NCI-H1436 (cell line): Measurements from ENCODE around the gene RPL36A.

Experiments
- DNase-seq: peaks from one replicate; lab custom pipeline; 2025; lab: John Stamatoyannopoulos, UW

RPL36A gene

DNA sequence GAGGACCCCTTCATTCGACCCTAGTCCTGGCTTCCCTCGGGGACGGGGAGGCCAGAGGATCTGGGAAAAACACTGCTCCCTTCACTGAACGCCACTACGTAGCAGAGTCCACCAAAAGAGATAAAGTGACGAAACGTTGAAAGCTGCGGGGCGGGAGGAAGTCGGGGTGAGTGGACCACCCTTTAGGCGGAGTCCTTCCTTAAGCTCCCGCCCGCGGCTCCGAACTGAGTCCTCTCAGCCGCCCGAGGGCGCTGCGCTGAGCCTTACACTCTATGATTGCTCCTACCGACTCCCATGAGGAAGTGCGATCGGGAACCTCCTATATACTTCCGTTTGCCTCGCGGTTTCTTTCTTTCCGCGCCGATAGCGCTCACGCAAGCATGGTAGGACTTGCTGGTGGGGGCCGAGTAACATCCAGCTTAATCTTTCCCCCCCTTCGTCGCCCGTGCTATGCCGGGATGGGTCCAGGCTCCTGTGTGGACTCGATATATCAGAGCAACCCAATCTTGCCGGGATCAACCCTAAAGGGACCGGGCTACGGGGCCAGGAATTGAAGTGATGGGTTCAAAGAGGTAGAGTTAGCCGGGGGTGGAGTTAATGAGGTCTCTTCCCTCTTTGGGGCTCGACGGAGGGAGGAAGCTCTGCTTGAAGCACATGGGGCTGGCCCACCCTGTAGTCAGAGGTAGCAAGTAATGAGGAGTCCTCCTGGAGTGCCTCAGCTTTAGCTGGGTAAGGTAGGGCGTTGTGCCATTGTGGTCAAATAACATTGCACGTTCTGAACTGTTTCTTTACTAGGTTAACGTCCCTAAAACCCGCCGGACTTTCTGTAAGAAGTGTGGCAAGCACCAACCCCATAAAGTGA is at the start of gene RPL36A:
RPL36A (plus strand) TSS at position 348 of the 862 bp plus-strand sequence; CDS start at position 381, 33 bp downstream.
- peak; percentile 95 for DNase-seq

DNA sequence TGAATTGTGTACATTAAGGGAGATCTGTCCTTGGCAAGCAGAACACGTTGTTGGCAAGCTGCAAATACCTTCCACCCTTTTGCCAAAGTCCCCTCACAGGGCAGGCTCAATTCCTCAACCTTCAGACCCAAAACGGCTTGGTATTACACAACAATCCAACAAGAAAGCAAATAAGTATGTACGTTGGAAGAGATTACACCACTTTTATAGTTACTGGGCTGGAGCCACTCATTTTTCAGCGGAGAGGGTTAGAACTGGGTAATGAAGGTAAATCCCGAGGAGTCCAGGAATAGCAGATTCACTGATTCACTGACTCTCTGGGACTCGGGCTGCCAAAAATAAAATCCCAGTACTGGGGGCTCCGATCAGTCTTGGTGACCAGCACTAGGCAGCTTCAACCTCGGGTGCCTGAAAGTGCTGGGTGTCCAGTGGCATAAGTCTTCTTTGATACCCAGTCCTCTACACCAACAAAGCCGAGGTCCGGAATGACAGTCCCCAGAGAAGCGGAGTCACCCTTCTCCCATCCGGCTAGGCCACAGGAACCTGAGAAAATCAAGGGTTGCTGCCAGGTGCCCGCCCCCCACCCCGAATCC is 42.9 kb upstream of the RPL36A start:
- DNase-seq = no peak

DNA sequence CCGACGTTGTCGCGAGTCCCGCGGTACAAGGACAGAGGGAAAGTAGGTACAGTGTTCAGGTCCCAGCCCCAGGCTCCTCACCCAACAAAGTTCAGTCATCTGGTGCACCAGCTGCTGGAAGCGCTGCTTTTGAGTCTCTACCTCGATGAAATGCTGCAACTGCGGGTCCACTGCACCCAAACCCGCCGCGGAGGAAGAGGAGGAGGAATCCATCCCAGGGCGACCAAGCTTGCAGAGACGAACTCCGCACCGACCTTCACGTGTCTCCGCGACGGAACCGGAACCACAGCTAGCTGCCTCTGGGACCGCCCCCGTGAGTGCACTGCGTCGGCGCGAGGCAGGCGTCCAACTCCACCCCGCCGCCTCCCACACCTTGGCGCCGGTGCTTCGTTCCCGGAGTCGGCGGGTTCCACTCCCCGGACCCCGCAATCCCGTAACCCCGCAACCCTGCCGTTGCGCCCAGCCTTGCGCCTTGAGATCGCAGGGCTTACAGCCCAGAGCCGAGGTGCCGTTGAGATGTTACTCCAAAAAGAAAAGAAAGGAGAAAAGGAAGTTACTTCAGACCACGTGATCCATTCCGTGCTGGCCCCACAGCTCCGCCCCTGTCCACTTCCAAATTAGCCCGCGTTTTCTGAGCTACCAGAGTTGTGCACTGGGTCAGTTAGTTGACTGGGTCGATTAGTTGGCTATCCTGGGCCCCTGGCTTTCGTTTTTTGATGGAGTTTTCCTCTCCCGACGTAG is 42.2 kb upstream of the RPL36A start, which contains the start of gene TIMM8A:
TIMM8A (minus strand) TSS at position 291 of the 741 bp plus-strand sequence; CDS start at position 213, 78 bp downstream.
- DNase-seq = peak; percentile 70

GRCh38 chrX:101349193-101349562 is 41.6 kb upstream of the RPL36A start:
- DNase-seq = no peak

GRCh38 chrX:101357166-101357795 is 33.5 kb upstream of the RPL36A start:
- DNase-seq = no peak

DNA sequence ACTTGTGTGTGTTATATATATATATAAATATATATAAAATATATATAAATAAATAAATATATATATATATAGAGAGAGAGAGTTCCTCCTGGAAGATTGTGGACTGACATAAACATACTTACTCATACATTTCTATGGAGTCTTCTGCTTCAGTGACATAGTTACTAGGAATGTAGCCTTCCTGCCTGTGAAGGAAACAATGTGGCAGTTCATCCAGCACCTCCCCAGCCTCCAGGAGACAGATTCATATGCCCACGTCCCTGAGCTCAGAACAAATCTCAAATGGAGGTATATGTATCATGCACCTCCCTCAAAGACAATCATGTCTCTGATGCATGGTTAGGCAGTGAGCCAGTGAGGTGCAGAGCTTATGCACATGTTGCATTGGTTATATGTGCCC is 30.8 kb upstream of the RPL36A start:
- DNase-seq = no peak

DNA sequence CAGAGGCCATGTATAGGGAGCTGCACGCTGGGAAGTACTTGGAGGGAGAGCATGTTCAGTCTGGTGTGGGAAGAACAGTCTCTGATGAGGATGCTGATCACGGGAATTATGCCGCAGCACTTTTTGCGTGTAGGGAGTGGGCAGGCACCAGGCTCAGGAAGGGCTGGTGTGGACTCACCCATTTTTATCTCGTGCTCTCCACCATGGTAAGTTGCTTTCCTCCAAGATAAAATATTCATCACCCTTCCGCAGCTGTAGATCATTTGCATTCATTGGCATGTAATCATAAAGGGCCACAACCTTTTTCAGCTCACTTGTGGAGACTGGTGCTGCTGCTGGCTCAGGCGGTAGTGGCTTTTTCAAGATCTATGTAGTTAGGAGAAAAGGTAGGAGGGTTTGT is 30.4 kb upstream of the RPL36A start:
- no peak for DNase-seq

DNA sequence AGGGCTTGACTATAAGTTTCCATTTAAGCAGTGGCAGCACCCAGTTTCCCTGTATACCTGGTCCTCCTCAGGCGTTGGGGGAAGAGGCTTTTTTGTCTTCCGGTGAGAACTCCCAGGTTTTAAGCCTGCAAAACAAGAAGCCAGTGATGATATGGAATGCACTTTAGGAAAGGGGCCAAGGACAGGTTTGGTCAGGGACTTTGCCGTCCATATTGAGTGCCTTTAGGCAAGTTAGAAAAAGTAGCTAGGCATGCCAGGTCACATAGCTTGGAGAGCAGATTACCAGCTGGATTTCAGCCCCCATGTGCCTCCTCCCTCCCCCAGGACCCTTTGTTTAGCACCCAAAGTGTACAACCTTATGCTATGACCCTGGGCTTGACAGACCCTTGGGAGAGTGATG is 28.7 kb upstream of the RPL36A start:
- DNase-seq = no peak

GRCh38 chrX:101362757-101363156 is 28.1 kb upstream of the RPL36A start:
- DNase-seq = no peak

- DNase-seq = no peak
Observed at GRCh38 chrX:101365301-101365795, 25.5 kb upstream of the RPL36A start.

DNA sequence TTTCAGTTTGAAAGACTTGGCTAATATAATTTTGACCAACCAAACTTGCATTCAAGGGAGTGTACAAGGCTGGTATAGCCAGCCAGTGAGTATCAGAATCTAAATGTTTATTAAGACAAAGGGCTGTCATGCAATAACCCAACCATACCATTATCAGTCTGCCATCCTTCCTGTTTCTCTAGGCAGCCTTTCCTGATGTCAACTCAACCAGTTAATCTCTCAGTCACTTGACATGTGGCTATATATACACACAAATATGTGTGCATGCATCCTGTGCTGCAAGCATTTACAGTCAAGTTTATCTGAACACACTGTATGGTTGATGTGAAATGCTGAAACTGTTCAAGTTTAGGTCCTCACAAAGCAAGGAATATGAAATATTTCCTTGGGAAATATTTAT is 22.0 kb upstream of the RPL36A start:
- no peak for DNase-seq

- no peak for DNase-seq
Observed at GRCh38 chrX:101369687-101370086, 21.1 kb upstream of the RPL36A start.

GRCh38 chrX:101370888-101371504 is 19.8 kb upstream of the RPL36A start:
- DNase-seq = no peak

DNA sequence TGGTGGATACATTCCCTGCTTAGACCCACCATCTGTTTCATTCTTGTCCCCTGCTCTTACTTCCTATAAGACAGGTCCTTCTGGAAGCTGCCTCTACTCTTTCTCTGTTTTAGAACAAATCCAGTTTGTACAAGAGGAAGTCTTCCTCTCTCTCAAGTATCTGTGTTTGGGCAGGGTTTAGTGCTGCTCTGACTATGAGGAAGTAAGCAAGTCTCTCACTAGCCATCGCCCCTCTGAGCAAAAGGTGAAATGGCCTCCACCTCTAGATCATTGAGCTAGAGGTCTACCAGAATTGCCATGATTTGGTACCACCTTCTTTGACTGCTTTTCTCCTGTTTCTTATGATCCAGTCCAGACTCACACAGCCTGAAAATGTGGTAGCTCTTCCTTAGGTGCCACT is 13.3 kb upstream of the RPL36A start:
- no peak for DNase-seq

DNA sequence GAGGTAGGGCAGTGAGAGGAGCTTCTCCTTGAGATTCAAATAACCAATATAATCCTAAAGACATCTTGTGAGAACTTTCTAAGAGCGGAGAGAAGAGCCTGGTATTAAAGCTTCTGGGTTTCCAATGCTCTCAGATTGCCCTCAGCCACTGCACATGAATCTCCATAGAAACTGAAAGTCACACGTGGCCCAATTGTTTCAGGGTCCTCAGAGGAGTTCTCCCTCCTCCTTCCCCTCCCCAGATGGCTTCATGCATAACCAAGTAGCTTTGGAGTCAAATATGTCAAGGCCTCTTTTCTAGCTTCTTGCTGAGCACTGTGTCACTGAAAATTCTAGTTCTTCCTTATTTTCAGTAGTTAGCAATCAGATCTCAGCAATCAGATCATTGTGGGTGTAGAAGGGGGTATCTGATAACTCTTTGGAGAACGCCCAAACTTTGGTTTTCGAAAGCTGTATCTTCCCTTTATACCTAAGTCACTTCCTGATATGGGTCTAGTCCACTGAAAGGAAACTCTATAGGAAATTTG is 7.1 kb upstream of the RPL36A start:
- no peak for DNase-seq

GRCh38 chrX:101385026-101385684 is 5.7 kb upstream of the RPL36A start:
- DNase-seq = no peak

- no peak for DNase-seq
Observed at GRCh38 chrX:101385795-101386541, 4.8 kb upstream of the RPL36A start, which contains the start of gene BTK. TSS of gene BTK (minus strand) at chrX:101386191. CDS start at chrX:101375284, 10,907 bp downstream.

DNA sequence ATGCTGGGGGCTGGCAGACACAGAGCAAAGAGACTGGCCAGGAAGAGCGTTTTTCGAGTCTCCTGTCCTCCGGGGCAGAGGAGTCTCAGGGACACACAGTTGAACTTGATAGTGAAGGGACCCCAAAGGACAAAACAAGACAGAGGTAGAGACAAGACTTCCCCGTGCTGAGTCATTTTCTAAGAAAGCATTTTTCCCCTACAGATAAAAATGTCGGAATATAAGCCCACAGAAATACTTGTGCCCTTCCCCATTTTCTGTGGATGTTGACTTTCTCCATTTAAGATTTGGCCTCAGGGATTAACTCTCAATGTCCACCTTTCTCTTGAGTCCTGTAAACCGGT is 4.3 kb upstream of the RPL36A start:
- DNase-seq = no peak

GRCh38 chrX:101388604-101389003 is 2.2 kb upstream of the RPL36A start:
- no peak for DNase-seq

- DNase-seq = no peak
Observed at GRCh38 chrX:101391831-101392230, 1.0 kb downstream of the RPL36A start.
